GM18507 (cell line): ENCODE measurements around the gene GINS1.
"Not testable (repeated sequence)": the region's sequence is repeated elsewhere in the genome, so short reads cannot be mapped to it uniquely, and the experiment has no call there.

ENCODE experiments used
- DNase-seq: peaks from one replicate; pipeline ENCODE4 v3.0.0; 2011; ENCODE audit warnings: low read depth; ENCODE audit not compliant: insufficient read length; ENCODE audit errors: extremely low spot score
- FAIRE-seq: peaks from 2 replicates; lab custom pipeline; 2011; peaks lifted over from hg19 to GRCh38; lab: Jason Lieb, UNC

The GINS1 gene

GRCh38 chr20:25389401-25389857, 18.0 kb upstream of the GINS1 start:
- DNase-seq (no peak), FAIRE-seq (peak; percentile 71)

GRCh38 chr20:25389858-25390537, 17.5 kb upstream of the GINS1 start:
- no peak for FAIRE-seq
- no peak for DNase-seq

- peak; percentile 85 for FAIRE-seq
- peak; percentile 94 for DNase-seq
Measured at GRCh38 chr20:25390538-25391528, 16.6 kb upstream of the GINS1 start, which contains the start of gene ABHD12. Gene ABHD12, minus strand, starts transcription at chr20:25390835. Its CDS starts 132 bp downstream, at chr20:25390703.

- DNase-seq (no peak), FAIRE-seq (no peak)
Measured at GRCh38 chr20:25394276-25394675, 13.2 kb upstream of the GINS1 start.

GRCh38 chr20:25394996-25395395, 12.5 kb upstream of the GINS1 start:
- DNase-seq (no peak), FAIRE-seq (no peak)

GRCh38 chr20:25397096-25397495, 10.4 kb upstream of the GINS1 start:
- DNase-seq (no peak), FAIRE-seq (no peak)

GRCh38 chr20:25397821-25398220, 9.7 kb upstream of the GINS1 start:
- DNase-seq (no peak), FAIRE-seq (no peak)

GRCh38 chr20:25398376-25399036, 9.0 kb upstream of the GINS1 start:
- DNase-seq (no peak), FAIRE-seq (no peak)

- DNase-seq (no peak), FAIRE-seq (peak; percentile 59)
Measured at GRCh38 chr20:25399037-25399430, 8.4 kb upstream of the GINS1 start.

- DNase-seq, FAIRE-seq: not testable (repeated sequence)
Measured at GRCh38 chr20:25400291-25400732, 7.2 kb upstream of the GINS1 start.

- no peak for FAIRE-seq
- no peak for DNase-seq
Measured at GRCh38 chr20:25402583-25402982, 4.9 kb upstream of the GINS1 start.

- DNase-seq: no peak
- FAIRE-seq: no peak
Measured at GRCh38 chr20:25408170-25408547, 686 bp downstream of the GINS1 start.

GRCh38 chr20:25408890-25409289, 1.4 kb downstream of the GINS1 start:
- FAIRE-seq (no peak), DNase-seq (no peak)

GRCh38 chr20:25418776-25419175, 11.3 kb downstream of the GINS1 start:
- FAIRE-seq (no peak), DNase-seq (no peak)

- FAIRE-seq (no peak), DNase-seq (no peak)
Measured at GRCh38 chr20:25421102-25421501, 13.6 kb downstream of the GINS1 start.

GRCh38 chr20:25422032-25422431, 14.6 kb downstream of the GINS1 start:
- DNase-seq: no peak
- no peak for FAIRE-seq

GRCh38 chr20:25424536-25424935, 17.1 kb downstream of the GINS1 start:
- FAIRE-seq (no peak), DNase-seq (no peak)

- FAIRE-seq (no peak), DNase-seq (no peak)
Measured at GRCh38 chr20:25437153-25437581, 29.7 kb downstream of the GINS1 start.

- FAIRE-seq (no peak), DNase-seq (no peak)
Measured at GRCh38 chr20:25439328-25439727, 31.9 kb downstream of the GINS1 start.

GRCh38 chr20:25444556-25444955, 37.1 kb downstream of the GINS1 start:
- DNase-seq (no peak), FAIRE-seq (no peak)
